ENCODE measurements around the gene PRSS38.

- TF ChIP-seq EZH2phosphoT487 (IDR thresholded peaks at IDR 0.05; ENCODE audit: insufficient read depth, low read depth) (no peak), EZH2 (IDR thresholded peaks at IDR 0.05; ENCODE audit: insufficient read depth, poor library complexity, severe bottlenecking) (no peak)
Measured at GRCh38 chr1:227880342-227880924, 65.0 kb downstream of the PRSS38 start.

Measured in GM23248 (cell line).